ENCODE measurements around the gene ZCCHC14.

The ZCCHC14 gene

GRCh38 chr16:87463722-87464690 is 28.8 kb downstream of the ZCCHC14 start:
- no peak overlapping the region for H3K4me3 ChIP-seq (ENCODE audit: low read depth, low read length)
- peak; percentile 36 for DNase-seq (ENCODE audit: low read depth)
- in situ Hi-C loops (cut with HindIII; ENCODE audit: low sequenced_read_pairs): no loop called here
- TF ChIP-seq, protein P1, sequence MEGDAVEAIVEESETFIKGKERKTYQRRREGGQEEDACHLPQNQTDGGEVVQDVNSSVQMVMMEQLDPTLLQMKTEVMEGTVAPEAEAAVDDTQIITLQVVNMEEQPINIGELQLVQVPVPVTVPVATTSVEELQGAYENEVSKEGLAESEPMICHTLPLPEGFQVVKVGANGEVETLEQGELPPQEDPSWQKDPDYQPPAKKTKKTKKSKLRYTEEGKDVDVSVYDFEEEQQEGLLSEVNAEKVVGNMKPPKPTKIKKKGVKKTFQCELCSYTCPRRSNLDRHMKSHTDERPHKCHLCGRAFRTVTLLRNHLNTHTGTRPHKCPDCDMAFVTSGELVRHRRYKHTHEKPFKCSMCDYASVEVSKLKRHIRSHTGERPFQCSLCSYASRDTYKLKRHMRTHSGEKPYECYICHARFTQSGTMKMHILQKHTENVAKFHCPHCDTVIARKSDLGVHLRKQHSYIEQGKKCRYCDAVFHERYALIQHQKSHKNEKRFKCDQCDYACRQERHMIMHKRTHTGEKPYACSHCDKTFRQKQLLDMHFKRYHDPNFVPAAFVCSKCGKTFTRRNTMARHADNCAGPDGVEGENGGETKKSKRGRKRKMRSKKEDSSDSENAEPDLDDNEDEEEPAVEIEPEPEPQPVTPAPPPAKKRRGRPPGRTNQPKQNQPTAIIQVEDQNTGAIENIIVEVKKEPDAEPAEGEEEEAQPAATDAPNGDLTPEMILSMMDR (IDR thresholded peaks at IDR 0.05; ENCODE audit: low read depth, low read length, missing control alignments): no peak

DNA sequence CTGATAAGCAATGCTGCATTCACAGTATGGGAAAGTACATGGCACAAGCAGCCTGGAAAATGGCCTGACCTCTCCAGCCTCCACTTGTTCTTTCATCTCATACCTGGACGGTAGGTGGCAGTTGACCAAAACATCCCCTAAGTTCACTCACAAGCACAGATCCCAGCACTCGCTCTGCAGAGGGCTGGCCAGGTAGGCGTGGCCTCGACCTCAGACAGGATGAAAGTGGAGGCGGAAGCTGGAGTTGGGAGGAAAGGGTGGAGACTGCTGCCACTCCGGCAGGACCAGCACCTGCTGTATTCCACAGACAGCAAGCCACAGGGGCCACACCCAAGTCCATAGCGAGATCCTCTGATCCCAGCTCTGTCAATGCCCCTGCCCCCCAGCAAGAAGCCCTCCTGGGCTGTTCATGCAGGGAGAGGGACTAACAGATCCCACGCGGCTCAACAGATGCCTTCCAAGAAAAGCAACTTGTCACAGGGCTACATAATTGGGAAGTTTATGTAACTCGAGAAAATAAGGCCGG is 31.3 kb downstream of the ZCCHC14 start:
- no peak for DNase-seq (ENCODE audit: low read depth)
- TF ChIP-seq, protein P1 (IDR thresholded peaks at IDR 0.05; ENCODE audit: low read depth, low read length, missing control alignments): peak; percentile 20
- in situ Hi-C loops (cut with HindIII; ENCODE audit: low sequenced_read_pairs): no loop called here
- no peak overlapping the region for H3K4me3 ChIP-seq (ENCODE audit: low read depth, low read length)

- in situ Hi-C loops (cut with HindIII; ENCODE audit: low sequenced_read_pairs): no loop called here
- no peak for DNase-seq (ENCODE audit: low read depth)
- TF ChIP-seq, protein P1 (IDR thresholded peaks at IDR 0.05; ENCODE audit: low read depth, low read length, missing control alignments): no peak
- H3K4me3 ChIP-seq (ENCODE audit: low read depth, low read length): no peak overlapping the region
Measured at GRCh38 chr16:87460936-87461335, 31.9 kb downstream of the ZCCHC14 start.

GRCh38 chr16:87459833-87460232 is 33.0 kb downstream of the ZCCHC14 start:
- TF ChIP-seq, protein P1 (IDR thresholded peaks at IDR 0.05; ENCODE audit: low read depth, low read length, missing control alignments): no peak
- in situ Hi-C loops (cut with HindIII; ENCODE audit: low sequenced_read_pairs): no loop called here
- DNase-seq (ENCODE audit: low read depth): no peak
- H3K4me3 ChIP-seq (ENCODE audit: low read depth, low read length): no peak overlapping the region

- no peak for DNase-seq (ENCODE audit: low read depth)
- in situ Hi-C loops (cut with HindIII; ENCODE audit: low sequenced_read_pairs): no loop called here
- TF ChIP-seq, protein P1 (IDR thresholded peaks at IDR 0.05; ENCODE audit: low read depth, low read length, missing control alignments): no peak
- no peak overlapping the region for H3K4me3 ChIP-seq (ENCODE audit: low read depth, low read length)
Measured at GRCh38 chr16:87459027-87459426, 33.8 kb downstream of the ZCCHC14 start.

- in situ Hi-C loops (cut with HindIII; ENCODE audit: low sequenced_read_pairs): no loop called here
- TF ChIP-seq, protein P1 (IDR thresholded peaks at IDR 0.05; ENCODE audit: low read depth, low read length, missing control alignments): no peak
- H3K4me3 ChIP-seq (ENCODE audit: low read depth, low read length): no peak overlapping the region
- no peak for DNase-seq (ENCODE audit: low read depth)
Measured at GRCh38 chr16:87458424-87458915, 34.4 kb downstream of the ZCCHC14 start.
